D721Med (cell line): Measurements from ENCODE around the gene TMEM139.
A peak's percentile ranks its signal among the peaks of the same experiment; 100 is the strongest.
"Not testable (repeated sequence)": the region's sequence is repeated elsewhere in the genome, so short reads cannot be mapped to it uniquely, and the experiment has no call there.

ENCODE experiments used
- DNase-seq: peaks from one replicate; pipeline ENCODE4 v3.0.0; 2011; ENCODE audit warnings: low spot score; ENCODE audit not compliant: insufficient read length
- FAIRE-seq: peaks from 2 replicates; lab custom pipeline; 2011; peaks lifted over from hg19 to GRCh38; lab: Jason Lieb, UNC
- CTCF ChIP-seq: IDR thresholded peaks from 2 replicates; pipeline ENCODE4 v1.5.1; 2012; ENCODE audit warnings: mild to moderate bottlenecking, control low read depth; ENCODE audit not compliant: insufficient read depth; ENCODE audit errors: missing control alignments

TMEM139 gene

GRCh38 chr7:143257501-143257900 is 27.3 kb upstream of the TMEM139 start:
- FAIRE-seq (no peak), DNase-seq (no peak)
- TF ChIP-seq CTCF: no peak

- TF ChIP-seq CTCF: no peak
- DNase-seq (no peak), FAIRE-seq (no peak)
These were observed 25.9 kb upstream of the TMEM139 start for GRCh38 chr7:143258831-143259230.

- DNase-seq (no peak), FAIRE-seq (no peak)
- TF ChIP-seq CTCF: no peak
These were observed 25.0 kb upstream of the TMEM139 start for GRCh38 chr7:143259765-143260164.

GRCh38 chr7:143261901-143262300 is 22.9 kb upstream of the TMEM139 start:
- no peak for TF ChIP-seq CTCF
- no peak for FAIRE-seq
- no peak for DNase-seq

GRCh38 chr7:143263266-143264195 is 21.2 kb upstream of the TMEM139 start, which contains the start of gene GSTK1:
GSTK1 (plus strand) TSS chr7:143263441; CDS start chr7:143263514, 73 bp downstream.
- peak; percentile 68 for DNase-seq
- TF ChIP-seq CTCF: no peak
- no peak for FAIRE-seq

- not testable (repeated sequence) for DNase-seq, FAIRE-seq
These were observed 20.6 kb upstream of the TMEM139 start for GRCh38 chr7:143264196-143264568.

GRCh38 chr7:143265017-143265693 is 19.6 kb upstream of the TMEM139 start:
- TF ChIP-seq CTCF: no peak
- DNase-seq (no peak), FAIRE-seq (no peak)
